T-cell (primary cell): Measurements from ENCODE around the gene PRR5L. TPM values are rescaled to one million over a fixed set of nuclear protein-coding genes. Genes with fewer than 3 reads are reported as not detected.

Experiments
- ATAC-seq, 4 experiments: fragments of 200-7000 bp in 3 of 4; fragments of 150-1000 bp in 1 of 4; cut with Tn5 transposase; replicated peaks in 1 of 4; 1 replicate in 3 of 4; 2 replicates in 1 of 4; pipeline ENCODE4 v1.10.0; 2021; ENCODE audit warnings: moderate library complexity in 3 of 4, mild to moderate bottlenecking in 2 of 4, moderate number of reproducible peaks in 1 of 4
- CTCF ChIA-PET, 2 donors: fragments of 300-600 bp; sonication (Branson Sonifier 250); formaldehyde crosslinking; loops; one replicate each; lab custom pipeline; 2022; ENCODE audit warnings: antibody characterized with exemption in 2 of 2; lab: Charles Lee
- POLR2A ChIA-PET, 2 donors: fragments of 300-600 bp; sonication (Branson Sonifier 250); formaldehyde crosslinking; loops; one replicate each; lab custom pipeline; 2022; ENCODE audit warnings: antibody characterized with exemption in 2 of 2; lab: Charles Lee
- DNase-seq, 35 experiments: peaks; one replicate each; pipeline versions ENCODE4 v3.0.0 to v3.0.0-alpha.2; 2013 to 2023
- H3K27ac ChIP-seq: one replicate; pipeline ENCODE4 v1.5.1; 2013; ENCODE audit warnings: low read length
- H3K27me3 ChIP-seq, 2 experiments: replicated peaks in 1 of 2; 1 replicate in 1 of 2; 2 replicates in 1 of 2; pipeline versions ENCODE4 v1.6.1 to v1.7.0; 2013; ENCODE audit warnings: low read length in 1 of 2, mixed read lengths in 1 of 2; ENCODE audit not compliant: control insufficient read depth in 2 of 2, insufficient read depth in 2 of 2; ENCODE audit errors: extremely low read depth in 1 of 2
- H3K36me3 ChIP-seq, 2 donors: 1 replicate in 1 of 2; 2 replicates in 1 of 2; pipeline versions ENCODE4 v1.6.1 to v1.7.0; 2013; ENCODE audit warnings: low read length in 1 of 2; ENCODE audit not compliant: control insufficient read depth in 2 of 2, insufficient read depth in 1 of 2; ENCODE audit errors: extremely low read depth in 1 of 2
- H3K4me1 ChIP-seq, 2 experiments: 1 replicate in 1 of 2; 2 replicates in 1 of 2; pipeline versions ENCODE4 v1.6.1 to v1.7.0; 2013; ENCODE audit warnings: low read length in 2 of 2, mixed read lengths in 1 of 2; ENCODE audit not compliant: insufficient read depth in 2 of 2, control insufficient read depth in 1 of 2; ENCODE audit errors: extremely low read depth in 1 of 2
- H3K4me3 ChIP-seq, 2 donors: 1 replicate in 1 of 2; 2 replicates in 1 of 2; pipeline versions ENCODE4 v1.5.1 to v1.7.0; 2013; ENCODE audit warnings: mild to moderate bottlenecking in 2 of 2, low read length in 1 of 2, moderate library complexity in 1 of 2; ENCODE audit not compliant: control insufficient read depth in 1 of 2; ENCODE audit errors: extremely low read depth in 1 of 2
- H3K9me3 ChIP-seq: 2 replicates; pipeline ENCODE4 v1.7.0; 2013
- H3K27ac Mint-ChIP-seq, 2 donors: one replicate each; pipeline ENCODE4 v1.8.0; 2020 to 2021; ENCODE audit warnings: mild to moderate bottlenecking in 2 of 2, mixed read lengths in 2 of 2
- H3K27me3 Mint-ChIP-seq, 2 donors: one replicate each; pipeline ENCODE4 v1.8.0; 2021 to 2022; ENCODE audit warnings: mixed read lengths in 2 of 2
- H3K36me3 Mint-ChIP-seq: one replicate; pipeline ENCODE4 v1.8.0; 2021; ENCODE audit warnings: mixed read lengths
- H3K4me1 Mint-ChIP-seq, 3 donors: one replicate each; pipeline ENCODE4 v1.8.0; 2020 to 2022; ENCODE audit warnings: mixed read lengths in 3 of 3, mild to moderate bottlenecking in 1 of 3
- H3K4me3 Mint-ChIP-seq, 3 donors: one replicate each; pipeline ENCODE4 v1.8.0; 2020 to 2022; ENCODE audit warnings: mild to moderate bottlenecking in 3 of 3, mixed read lengths in 3 of 3, moderate library complexity in 3 of 3
- H3K9me3 Mint-ChIP-seq, 3 donors: one replicate each; pipeline ENCODE4 v1.8.0; 2020 to 2022; ENCODE audit warnings: mixed read lengths in 3 of 3
- WGBS: methylation state at CpG from one replicate; pipeline ENCODE4 v1.1.5; 2013; ENCODE audit warnings: missing lambda C conversion rate; ENCODE audit not compliant: insufficient coverage; 5-methylcytosine and 5-hydroxymethylcytosine counted together
- total RNA-seq, 35 experiments: library from RNA in 6 of 35; stranded (reverse) in 6 of 35; fragments of 120-200 nt in 1 of 35; gene quantifications; one replicate each; pipeline versions ENCODE4 v1.2.1 to v1.2.4 and lab custom pipeline; 2013 to 2026

The PRR5L gene
- total RNA-seq, 5 donors from 2014 or later (not counting 1 experiment from before 2014, with no cell fraction given) = 22.3 to 64.0 (median 31.3) TPM

DNA sequence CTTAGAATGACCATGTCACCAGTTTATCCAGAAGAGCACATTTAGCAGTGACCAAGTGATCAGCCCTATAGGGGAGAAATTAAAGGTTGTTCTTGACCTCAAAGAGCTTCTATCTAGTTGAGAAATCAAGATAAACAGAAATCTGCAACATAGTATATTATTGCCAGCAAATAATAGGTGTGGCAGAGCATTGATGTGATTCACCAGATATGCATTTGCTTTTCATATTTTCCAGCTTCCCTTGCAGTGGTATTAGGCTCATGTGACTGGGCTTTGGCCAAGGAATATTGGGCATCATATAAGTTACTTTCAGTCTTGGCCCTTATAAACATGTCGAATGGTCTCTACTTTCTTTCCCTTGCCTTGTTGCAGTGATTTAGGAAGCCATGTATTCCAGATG lies 41.4 kb upstream of the PRR5L start:
- no peaks in the 10 kb centered on the region for H3K4me1 Mint-ChIP-seq
- Histone ChIP-seq H3K27ac (no peak overlapping the region), H3K4me3 (no peak overlapping the region), H3K9me3 (no peaks in the 10 kb centered on the region), H3K4me1 (no peaks in the 10 kb centered on the region), H3K27me3 (peaks cover 0 to 29% of the 10 kb centered on the region in 2 experiments), H3K36me3 (no peaks in the 10 kb centered on the region)
- H3K36me3 Mint-ChIP-seq = no peaks in the 10 kb centered on the region
- no peak overlapping the region for H3K27ac Mint-ChIP-seq
- no peak for DNase-seq
- CTCF ChIA-PET = no interaction called here
- peaks cover 34 to 41% of the 10 kb centered on the region in 2 donors for H3K27me3 Mint-ChIP-seq
- no peaks in the 10 kb centered on the region for H3K9me3 Mint-ChIP-seq
- WGBS = no CpG with 5 or more reads among the region's 1 CpG
- no peak for ATAC-seq
- POLR2A ChIA-PET = no interaction called here
- no peak overlapping the region for H3K4me3 Mint-ChIP-seq

DNA sequence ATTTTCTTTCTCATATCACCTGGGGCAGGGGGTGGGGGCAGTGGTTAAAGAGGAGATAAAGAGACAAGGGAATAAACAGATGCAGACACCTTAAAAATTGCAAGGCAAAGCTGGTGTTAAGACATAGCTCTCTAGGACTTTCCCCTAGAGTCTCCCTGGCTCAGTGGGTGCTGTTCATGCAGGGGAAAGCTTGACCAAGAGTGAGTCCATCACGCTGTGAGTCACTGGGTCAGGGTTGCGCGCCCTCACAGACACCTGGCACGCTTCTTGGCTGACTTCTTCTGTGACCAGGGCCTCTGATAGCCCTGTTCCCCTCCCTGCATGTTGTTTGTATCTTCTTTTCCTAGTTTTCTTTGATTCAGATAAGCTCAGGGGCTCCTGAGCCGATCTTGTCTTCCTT lies 38.7 kb upstream of the PRR5L start:
- no peaks in the 10 kb centered on the region for H3K9me3 Mint-ChIP-seq
- ChIA-PET CTCF (no interaction called here), POLR2A (no interaction called here)
- H3K4me1 Mint-ChIP-seq = no peaks in the 10 kb centered on the region
- H3K27me3 Mint-ChIP-seq = peaks cover 29 to 41% of the 10 kb centered on the region in 2 donors
- Histone ChIP-seq H3K9me3 (no peaks in the 10 kb centered on the region), H3K27me3 (peaks cover 0 to 36% of the 10 kb centered on the region in 2 experiments), H3K4me3 (no peak overlapping the region), H3K27ac (no peak overlapping the region), H3K4me1 (no peaks in the 10 kb centered on the region), H3K36me3 (no peaks in the 10 kb centered on the region)
- 65% methylated on average over 5 of the region's 5 CpGs for WGBS
- DNase-seq (no peak), ATAC-seq (no peak)
- H3K27ac Mint-ChIP-seq = no peak overlapping the region
- no peaks in the 10 kb centered on the region for H3K36me3 Mint-ChIP-seq
- H3K4me3 Mint-ChIP-seq = no peak overlapping the region

DNA sequence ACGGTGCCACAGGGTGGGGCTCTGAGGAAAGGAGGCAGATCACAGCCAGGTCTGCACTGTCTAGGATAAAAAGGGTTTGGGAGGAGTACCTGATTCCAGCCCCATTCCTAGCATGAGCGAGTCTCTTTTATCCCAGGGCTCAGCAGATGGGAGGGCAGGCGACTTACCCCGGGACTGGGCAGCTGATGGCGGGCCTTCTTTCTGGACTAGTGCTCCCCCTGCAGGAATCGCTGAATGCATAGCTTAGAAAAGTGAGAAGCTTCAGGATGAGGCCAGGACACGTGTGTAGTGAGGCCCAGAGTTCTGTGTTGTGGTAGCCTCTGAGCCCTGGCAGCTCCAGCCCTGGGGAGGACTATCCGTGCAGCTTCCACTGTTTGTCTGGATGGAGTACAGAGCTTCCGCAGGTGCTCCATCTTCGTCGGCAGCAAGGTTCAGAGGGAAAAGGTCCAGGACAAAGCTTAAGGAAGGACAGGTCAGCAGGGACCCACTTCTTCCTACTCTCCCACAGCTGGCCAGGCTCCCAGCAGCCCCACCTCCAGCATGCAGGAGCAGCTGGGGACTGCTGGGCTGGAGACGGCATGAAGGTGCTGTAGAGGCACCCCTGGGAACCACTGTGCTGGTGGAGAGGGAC lies 37.2 kb upstream of the PRR5L start:
- POLR2A ChIA-PET = no interaction called here
- Mint-ChIP-seq H3K36me3 (no peaks in the 10 kb centered on the region), H3K27me3 (peaks cover 29 to 45% of the 10 kb centered on the region in 2 donors), H3K27ac (no peak overlapping the region), H3K4me3 (no peak overlapping the region), H3K4me1 (no peaks in the 10 kb centered on the region), H3K9me3 (no peaks in the 10 kb centered on the region)
- H3K4me1 ChIP-seq = no peaks in the 10 kb centered on the region
- DNase-seq (peak in 1 of 35 experiments; percentile 11), ATAC-seq (peak in 2 of 4 experiments; percentile 17 to 38)
- H3K27me3 ChIP-seq = peaks cover 0 to 39% of the 10 kb centered on the region in 2 experiments
- WGBS = 42% methylated on average over 11 of the region's 12 CpGs
- CTCF ChIA-PET = interaction anchor here in 1 of 2 donors (1.1 to 1.4 kb wide), 2 partner anchors 12 to 437 kb away, joined by 4 to 5 read pairs; no protein-coding TSS in a partner anchor
- no peaks in the 10 kb centered on the region for H3K9me3 ChIP-seq
- H3K27ac ChIP-seq = no peak overlapping the region
- H3K4me3 ChIP-seq = no peak overlapping the region
- H3K36me3 ChIP-seq = no peaks in the 10 kb centered on the region

DNA sequence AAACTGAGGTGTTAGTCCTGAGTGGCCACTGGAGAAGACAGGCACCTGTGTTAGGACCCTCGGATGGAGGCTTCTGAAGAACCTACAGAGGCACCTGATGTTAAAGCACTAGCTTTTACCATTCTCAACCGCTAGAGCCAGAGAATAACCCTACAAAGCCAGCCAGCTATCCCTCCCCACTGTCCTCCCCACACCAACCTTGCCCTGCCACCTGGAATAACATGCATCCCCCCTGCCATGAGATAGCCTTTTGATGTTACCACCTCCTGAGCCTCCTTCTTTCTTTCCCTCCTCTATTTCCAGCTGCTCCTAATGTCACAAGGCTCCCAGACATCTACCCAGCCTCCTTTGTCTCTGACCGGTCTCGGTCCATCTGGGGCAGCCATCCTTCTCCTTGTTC lies 35.0 kb upstream of the PRR5L start:
- CTCF ChIA-PET = interaction anchor here in 1 of 2 donors (0.5 kb wide), 1 partner anchor 649 kb away, joined by 3 read pairs; no protein-coding TSS in a partner anchor

DNA sequence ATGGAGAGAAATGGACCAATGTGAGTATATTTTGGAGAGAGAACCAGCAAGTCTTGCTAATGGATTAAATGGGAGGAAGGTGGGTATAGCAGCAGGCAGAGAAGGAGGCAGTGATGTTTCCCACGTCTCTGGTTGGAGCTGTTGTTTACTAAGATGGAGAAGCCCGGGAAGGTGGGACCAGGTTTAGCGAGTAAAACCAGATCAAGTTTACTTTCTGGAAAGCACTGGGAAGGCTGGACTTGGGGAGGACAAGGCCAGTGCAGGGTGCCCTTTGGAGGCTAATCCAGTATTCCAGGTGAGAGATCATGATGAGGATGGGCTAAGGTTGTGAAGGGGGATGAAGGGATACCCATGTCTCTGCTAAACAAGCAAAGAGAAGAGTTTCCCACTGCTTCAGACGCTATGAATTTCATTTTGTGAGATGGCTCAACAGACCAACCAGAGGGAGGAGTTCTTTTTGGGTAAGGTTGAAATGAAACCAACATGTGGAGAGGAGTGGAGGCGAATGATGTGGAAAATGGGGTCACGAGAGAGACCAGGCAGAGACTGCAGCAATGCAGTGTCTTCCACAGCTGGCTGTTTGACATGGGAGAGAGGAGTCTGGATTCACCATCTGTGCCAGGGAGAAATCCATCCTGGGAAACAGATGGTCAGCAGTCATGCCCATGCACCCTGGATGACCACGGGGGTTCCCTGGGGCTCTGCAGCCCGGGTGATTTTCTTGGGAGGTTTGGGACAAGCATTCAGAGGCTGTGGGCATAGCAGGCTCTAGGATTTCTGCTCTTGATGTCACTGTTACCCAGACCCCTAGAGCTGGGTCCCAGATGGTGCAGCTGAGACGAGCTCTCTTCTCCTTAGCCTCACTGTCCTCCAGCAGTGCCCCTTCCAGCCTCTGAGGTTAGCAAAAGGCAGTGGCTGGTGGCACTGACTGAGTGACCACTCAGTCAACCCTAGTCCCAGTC lies 31.8 kb upstream of the PRR5L start:
- Histone ChIP-seq H3K27me3 (peaks cover 0 to 30% of the 10 kb centered on the region in 2 experiments), H3K27ac (no peak overlapping the region), H3K36me3 (no peaks in the 10 kb centered on the region), H3K4me1 (peaks cover 0 to 5% of the 10 kb centered on the region in 2 experiments), H3K4me3 (no peak overlapping the region), H3K9me3 (no peaks in the 10 kb centered on the region)
- H3K27me3 Mint-ChIP-seq = peaks cover 18 to 25% of the 10 kb centered on the region in 2 donors
- no peaks in the 10 kb centered on the region for H3K36me3 Mint-ChIP-seq
- no peak for ATAC-seq
- H3K9me3 Mint-ChIP-seq = no peaks in the 10 kb centered on the region
- no peak for DNase-seq
- H3K4me1 Mint-ChIP-seq = no peaks in the 10 kb centered on the region
- WGBS = 67% methylated on average over 8 of the region's 9 CpGs
- no peak overlapping the region for H3K4me3 Mint-ChIP-seq
- ChIA-PET CTCF (no interaction called here), POLR2A (no interaction called here)
- H3K27ac Mint-ChIP-seq = no peak overlapping the region

More for the DNA sequence above, 35.0 kb upstream of the PRR5L start:
- Mint-ChIP-seq H3K36me3 (no peaks in the 10 kb centered on the region), H3K9me3 (no peaks in the 10 kb centered on the region), H3K27ac (no peak overlapping the region), H3K4me3 (no peak overlapping the region), H3K4me1 (no peaks in the 10 kb centered on the region), H3K27me3 (peaks cover 29 to 44% of the 10 kb centered on the region in 2 donors)
- ATAC-seq = no peak
- POLR2A ChIA-PET = no interaction called here
- H3K4me1 ChIP-seq = peaks cover 0 to 3% of the 10 kb centered on the region in 2 experiments
- no peaks in the 10 kb centered on the region for H3K9me3 ChIP-seq
- DNase-seq = no peak
- H3K4me3 ChIP-seq = no peak overlapping the region
- 74% methylated on average over 4 of the region's 4 CpGs for WGBS
- no peak overlapping the region for H3K27ac ChIP-seq
- peaks cover 0 to 44% of the 10 kb centered on the region in 2 experiments for H3K27me3 ChIP-seq
- no peaks in the 10 kb centered on the region for H3K36me3 ChIP-seq

DNA sequence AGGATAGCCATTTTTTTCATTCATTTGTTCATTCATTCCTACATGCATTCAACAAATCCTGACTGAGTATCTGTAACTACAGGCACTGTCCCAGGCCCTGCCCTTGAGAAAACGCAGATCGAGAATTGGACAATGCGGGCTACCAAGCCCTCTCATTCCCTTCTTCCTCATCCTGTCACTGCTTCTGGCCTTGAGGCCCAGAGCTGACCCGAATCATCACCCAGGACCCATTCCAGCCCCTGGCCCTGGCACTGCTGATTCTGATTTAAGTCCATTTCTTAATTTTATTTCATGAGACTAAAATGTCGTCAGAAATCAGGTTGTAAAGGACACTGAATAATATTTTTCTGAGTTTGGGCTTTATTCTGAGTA lies 31.1 kb upstream of the PRR5L start:
- H3K9me3 Mint-ChIP-seq = no peaks in the 10 kb centered on the region
- POLR2A ChIA-PET = no interaction called here
- no peak overlapping the region for H3K4me3 ChIP-seq
- H3K4me1 Mint-ChIP-seq = no peaks in the 10 kb centered on the region
- CTCF ChIA-PET = interaction anchor here (2.0 to 2.5 kb wide), 2 partner anchors 649 kb away, joined by 6 to 8 read pairs; no protein-coding TSS in a partner anchor
- H3K27ac Mint-ChIP-seq = no peak overlapping the region
- no peak overlapping the region for H3K4me3 Mint-ChIP-seq
- WGBS = 87% methylated on average over 5 of the region's 5 CpGs
- DNase-seq (no peak), ATAC-seq (no peak)
- H3K9me3 ChIP-seq = no peaks in the 10 kb centered on the region
- H3K27me3 ChIP-seq = peaks cover 0 to 24% of the 10 kb centered on the region in 2 experiments
- peaks cover 17 to 23% of the 10 kb centered on the region in 2 donors for H3K27me3 Mint-ChIP-seq
- H3K27ac ChIP-seq = no peak overlapping the region
- peaks cover 6% of the 10 kb centered on the region for H3K36me3 Mint-ChIP-seq
- no peaks in the 10 kb centered on the region for H3K36me3 ChIP-seq
- peaks cover 0 to 5% of the 10 kb centered on the region in 2 experiments for H3K4me1 ChIP-seq
